Neural cell (in vitro differentiated cells): ENCODE results near the gene SUCO. TPM values are rescaled to one million over a fixed set of nuclear protein-coding genes. Genes with fewer than 3 reads are reported as not detected.

Experiments used
- H2AFZ ChIP-seq: fragments of 200-600, 300-800 bp; sonication (generic), shearing (Covaris generic); 2 replicates; pipeline ENCODE4 v1.6.0; 2014; ENCODE audit warnings: low read depth, mild to moderate bottlenecking, antibody characterized with exemption, low read length, moderate library complexity
- H3F3A ChIP-seq: fragments of 200-600 bp; shearing (Covaris generic); 2 replicates; pipeline ENCODE4 v1.6.1; 2016; ENCODE audit warnings: mild to moderate bottlenecking, moderate library complexity, mixed read lengths, antibody characterized with exemption, low read length; ENCODE audit not compliant: insufficient read depth, poor library complexity, severe bottlenecking
- H3K27ac ChIP-seq: fragments of 200-600, 300-800 bp; sonication (generic), shearing (Covaris generic); 2 replicates; pipeline ENCODE4 v1.5.1; 2014; ENCODE audit warnings: mild to moderate bottlenecking, low read length, moderate library complexity
- H3K27me3 ChIP-seq: fragments of 300-800, 200-600 bp; sonication (generic), shearing (Covaris generic); 2 replicates; pipeline ENCODE4 v1.6.0; 2014; ENCODE audit warnings: mild to moderate bottlenecking, low read depth, low read length, moderate library complexity; ENCODE audit not compliant: insufficient read depth
- H3K36me3 ChIP-seq: fragments of 300-800, 200-600 bp; sonication (generic), shearing (Covaris generic); 2 replicates; pipeline ENCODE4 v1.5.1; 2014; ENCODE audit warnings: mild to moderate bottlenecking, antibody characterized with exemption, low read length, moderate library complexity; ENCODE audit not compliant: insufficient read depth
- H3K4me2 ChIP-seq: fragments of 300-800, 200-600 bp; sonication (generic), shearing (Covaris generic); 2 replicates; pipeline ENCODE4 v1.6.0; 2014; ENCODE audit warnings: mild to moderate bottlenecking, low read length
- H3K4me3 ChIP-seq: fragments of 300-800, 200-600 bp; sonication (generic), shearing (Covaris generic); 2 replicates; pipeline ENCODE4 v1.5.1; 2014; ENCODE audit warnings: mild to moderate bottlenecking, low read length, moderate library complexity
- H3K79me2 ChIP-seq: fragments of 200-600 bp; shearing (Covaris generic); replicated peaks from 2 replicates; pipeline ENCODE4 v1.6.0; 2014; ENCODE audit warnings: mild to moderate bottlenecking, low read length, moderate library complexity; ENCODE audit not compliant: insufficient read depth
- H3K9ac ChIP-seq: fragments of 300-800, 200-600 bp; sonication (generic), shearing (Covaris generic); 2 replicates; pipeline ENCODE4 v1.6.1; 2016; ENCODE audit warnings: mild to moderate bottlenecking, low read length, mixed read lengths
- H3K9me2 ChIP-seq: fragments of 200-600 bp; shearing (Covaris generic); 2 replicates; pipeline ENCODE4 v1.6.1; 2016; ENCODE audit warnings: mild to moderate bottlenecking, low read length, mixed read lengths; ENCODE audit not compliant: insufficient read depth
- H3K9me3 ChIP-seq: fragments of 200-600, 300-800 bp; sonication (generic), shearing (Covaris generic); 2 replicates; pipeline ENCODE4 v1.6.1; 2016; ENCODE audit warnings: mild to moderate bottlenecking, mixed run types, low read length, moderate library complexity, mixed read lengths
- H4K20me1 ChIP-seq: fragments of 200-600 bp; shearing (Covaris generic); 2 replicates; pipeline ENCODE4 v1.6.1; 2016; ENCODE audit warnings: mild to moderate bottlenecking, mixed run types; ENCODE audit not compliant: insufficient read depth
- EP300 ChIP-seq: fragments of 450-650 bp; conservative IDR thresholded peaks from 2 replicates; pipeline ENCODE4 v1.6.1; 2014; ENCODE audit warnings: antibody characterized with exemption, mild to moderate bottlenecking, moderate library complexity; ENCODE audit not compliant: poor library complexity, severe bottlenecking
- EZH2 ChIP-seq: fragments of 200-600, 300-800 bp; shearing (Covaris generic), sonication (generic); IDR thresholded peaks from 2 replicates; pipeline ENCODE4 v1.6.1; 2014; ENCODE audit warnings: antibody characterized with exemption, low read length, borderline replicate concordance, mild to moderate bottlenecking; ENCODE audit not compliant: insufficient read depth, poor library complexity, severe bottlenecking
- MXI1 ChIP-seq: fragments of 450-650 bp; conservative IDR thresholded peaks from 2 replicates; pipeline ENCODE4 v1.6.1; 2014; ENCODE audit warnings: antibody characterized with exemption, mild to moderate bottlenecking; ENCODE audit not compliant: poor library complexity, severe bottlenecking
- POLR2AphosphoS5 ChIP-seq: IDR thresholded peaks from 2 replicates; pipeline ENCODE4 v1.6.1; 2012
- RAD21 ChIP-seq: fragments of 450-650 bp; conservative IDR thresholded peaks from 2 replicates; pipeline ENCODE4 v1.6.1; 2014; ENCODE audit warnings: antibody characterized with exemption, mild to moderate bottlenecking, moderate library complexity
- REST ChIP-seq: IDR thresholded peaks from 2 replicates; pipeline ENCODE4 v1.6.1; 2012; ENCODE audit warnings: borderline replicate concordance
- SMC3 ChIP-seq: fragments of 450-650 bp; conservative IDR thresholded peaks from 2 replicates; pipeline ENCODE4 v1.6.1; 2014; ENCODE audit warnings: antibody characterized with exemption, mild to moderate bottlenecking, moderate library complexity; ENCODE audit not compliant: poor library complexity
- TAF1 ChIP-seq: IDR thresholded peaks from 2 replicates; pipeline ENCODE4 v1.6.1; 2012; ENCODE audit warnings: low read depth
- polyA plus RNA-seq: library from polyadenylated mRNA; depleted of rRNA; stranded (reverse); fragments of >200 nt; gene quantifications from 2 replicates; pipeline ENCODE4 v1.2.3, GENCODE V29; 2014
- TF ChIP-seq, protein P1 (sequence below): fragments of 450-650 bp; IDR thresholded peaks from 2 replicates; pipeline ENCODE4 v1.5.1; 2014; ENCODE audit warnings: antibody characterized with exemption, mild to moderate bottlenecking, moderate library complexity; ENCODE audit not compliant: poor library complexity, severe bottlenecking

Gene SUCO
- polyA plus RNA-seq, 1 donor from 2014 or later, result 43.4 TPM

GRCh38 chr1:172549621-172550280 lies 16.8 kb downstream of the SUCO start:
- Histone ChIP-seq H3K9me3 (no peaks in the 10 kb centered on the region), H3F3A (no peaks in the 10 kb centered on the region), H4K20me1 (peaks cover 1% of the 10 kb centered on the region), H3K27me3 (no peaks in the 10 kb centered on the region), H3K4me2 (no peak overlapping the region), H2AFZ (no peak overlapping the region), H3K4me3 (no peak overlapping the region), H3K36me3 (no peaks in the 10 kb centered on the region), H3K27ac (no peak overlapping the region), H3K9me2 (no peaks in the 10 kb centered on the region), H3K79me2 (peaks cover 62% of the 10 kb centered on the region), H3K9ac (no peak overlapping the region)
- TF ChIP-seq, protein P1, sequence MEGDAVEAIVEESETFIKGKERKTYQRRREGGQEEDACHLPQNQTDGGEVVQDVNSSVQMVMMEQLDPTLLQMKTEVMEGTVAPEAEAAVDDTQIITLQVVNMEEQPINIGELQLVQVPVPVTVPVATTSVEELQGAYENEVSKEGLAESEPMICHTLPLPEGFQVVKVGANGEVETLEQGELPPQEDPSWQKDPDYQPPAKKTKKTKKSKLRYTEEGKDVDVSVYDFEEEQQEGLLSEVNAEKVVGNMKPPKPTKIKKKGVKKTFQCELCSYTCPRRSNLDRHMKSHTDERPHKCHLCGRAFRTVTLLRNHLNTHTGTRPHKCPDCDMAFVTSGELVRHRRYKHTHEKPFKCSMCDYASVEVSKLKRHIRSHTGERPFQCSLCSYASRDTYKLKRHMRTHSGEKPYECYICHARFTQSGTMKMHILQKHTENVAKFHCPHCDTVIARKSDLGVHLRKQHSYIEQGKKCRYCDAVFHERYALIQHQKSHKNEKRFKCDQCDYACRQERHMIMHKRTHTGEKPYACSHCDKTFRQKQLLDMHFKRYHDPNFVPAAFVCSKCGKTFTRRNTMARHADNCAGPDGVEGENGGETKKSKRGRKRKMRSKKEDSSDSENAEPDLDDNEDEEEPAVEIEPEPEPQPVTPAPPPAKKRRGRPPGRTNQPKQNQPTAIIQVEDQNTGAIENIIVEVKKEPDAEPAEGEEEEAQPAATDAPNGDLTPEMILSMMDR, result no peak
- TF ChIP-seq EP300, result no peak
- no peak for TF ChIP-seq EZH2
- TF ChIP-seq REST, result no peak
- no peak for TF ChIP-seq MXI1
- TF ChIP-seq SMC3, result no peak
- no peak for TF ChIP-seq TAF1
- no peak for TF ChIP-seq RAD21
- no peak for TF ChIP-seq POLR2AphosphoS5

GRCh38 chr1:172551279-172551678 lies 18.3 kb downstream of the SUCO start:
- no peak overlapping the region for H3K4me2 ChIP-seq
- H3F3A ChIP-seq, result no peaks in the 10 kb centered on the region
- no peaks in the 10 kb centered on the region for H3K9me3 ChIP-seq
- no peak overlapping the region for H3K9ac ChIP-seq
- peaks cover 57% of the 10 kb centered on the region for H3K79me2 ChIP-seq
- H3K9me2 ChIP-seq, result no peaks in the 10 kb centered on the region
- TF ChIP-seq TAF1 (no peak), REST (no peak), EP300 (no peak), SMC3 (no peak), EZH2 (no peak), MXI1 (no peak), POLR2AphosphoS5 (no peak)
- TF ChIP-seq, protein P1, result no peak
- no peak overlapping the region for H3K27ac ChIP-seq
- H3K4me3 ChIP-seq, result no peak overlapping the region
- H4K20me1 ChIP-seq, result no peaks in the 10 kb centered on the region
- H3K36me3 ChIP-seq, result no peaks in the 10 kb centered on the region
- H2AFZ ChIP-seq, result no peak overlapping the region
- H3K27me3 ChIP-seq, result no peaks in the 10 kb centered on the region
